Measurements from ENCODE around the gene DMC1. TPM values are rescaled to one million over a fixed set of nuclear protein-coding genes. Genes with fewer than 3 reads are reported as not detected.

Gene DMC1
- total and polyA plus RNA-seq, 10 of the 15 experiments (the other 5 are each of a cell fraction or from before 2014, with no cell fraction given) = 1.0 to 21.0 (median 4.5) TPM

GRCh38 chr22:38484244-38484643, 85.7 kb downstream of the DMC1 start (continued):
- no peak for TF ChIP-seq E2F4 (IDR thresholded peaks at IDR 0.05; ENCODE audit: low read depth, low read length)
- TF ChIP-seq, protein P1, sequence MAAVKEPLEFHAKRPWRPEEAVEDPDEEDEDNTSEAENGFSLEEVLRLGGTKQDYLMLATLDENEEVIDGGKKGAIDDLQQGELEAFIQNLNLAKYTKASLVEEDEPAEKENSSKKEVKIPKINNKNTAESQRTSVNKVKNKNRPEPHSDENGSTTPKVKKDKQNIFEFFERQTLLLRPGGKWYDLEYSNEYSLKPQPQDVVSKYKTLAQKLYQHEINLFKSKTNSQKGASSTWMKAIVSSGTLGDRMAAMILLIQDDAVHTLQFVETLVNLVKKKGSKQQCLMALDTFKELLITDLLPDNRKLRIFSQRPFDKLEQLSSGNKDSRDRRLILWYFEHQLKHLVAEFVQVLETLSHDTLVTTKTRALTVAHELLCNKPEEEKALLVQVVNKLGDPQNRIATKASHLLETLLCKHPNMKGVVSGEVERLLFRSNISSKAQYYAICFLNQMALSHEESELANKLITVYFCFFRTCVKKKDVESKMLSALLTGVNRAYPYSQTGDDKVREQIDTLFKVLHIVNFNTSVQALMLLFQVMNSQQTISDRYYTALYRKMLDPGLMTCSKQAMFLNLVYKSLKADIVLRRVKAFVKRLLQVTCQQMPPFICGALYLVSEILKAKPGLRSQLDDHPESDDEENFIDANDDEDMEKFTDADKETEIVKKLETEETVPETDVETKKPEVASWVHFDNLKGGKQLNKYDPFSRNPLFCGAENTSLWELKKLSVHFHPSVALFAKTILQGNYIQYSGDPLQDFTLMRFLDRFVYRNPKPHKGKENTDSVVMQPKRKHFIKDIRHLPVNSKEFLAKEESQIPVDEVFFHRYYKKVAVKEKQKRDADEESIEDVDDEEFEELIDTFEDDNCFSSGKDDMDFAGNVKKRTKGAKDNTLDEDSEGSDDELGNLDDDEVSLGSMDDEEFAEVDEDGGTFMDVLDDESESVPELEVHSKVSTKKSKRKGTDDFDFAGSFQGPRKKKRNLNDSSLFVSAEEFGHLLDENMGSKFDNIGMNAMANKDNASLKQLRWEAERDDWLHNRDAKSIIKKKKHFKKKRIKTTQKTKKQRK (IDR thresholded peaks at IDR 0.05; ENCODE audit: low read depth, low read length) = no peak
- TF ChIP-seq BMI1 (IDR thresholded peaks at IDR 0.05; ENCODE audit: borderline replicate concordance) = no peak
- TF ChIP-seq TCF3 (IDR thresholded peaks at IDR 0.05; ENCODE audit: borderline replicate concordance, insufficient read depth, low read depth, low read length) = no peak
- TF ChIP-seq ZSCAN29 (IDR thresholded peaks at IDR 0.05) = no peak
- TF ChIP-seq MTA3 (IDR thresholded peaks at IDR 0.05; ENCODE audit: borderline replicate concordance, low read length) = no peak
- TF ChIP-seq SMARCA5 (IDR thresholded peaks at IDR 0.05) = no peak
- no peak for TF ChIP-seq RUNX3 (IDR thresholded peaks at IDR 0.05; ENCODE audit: low read length)
- TF ChIP-seq CHD1 (IDR thresholded peaks at IDR 0.05; ENCODE audit: low read depth, low read length) = no peak

Measured in GM12878 (cell line).